Measurements from ENCODE around the gene PAN2. TPM values are rescaled to one million over a fixed set of nuclear protein-coding genes. Genes with fewer than 3 reads are reported as not detected.
A peak's percentile ranks its signal among the peaks of the same experiment; 100 is the strongest.

The PAN2 gene
- total and polyA plus RNA-seq, 4 donors = 22.4 to 68.2 (median 52.2) TPM

DNA sequence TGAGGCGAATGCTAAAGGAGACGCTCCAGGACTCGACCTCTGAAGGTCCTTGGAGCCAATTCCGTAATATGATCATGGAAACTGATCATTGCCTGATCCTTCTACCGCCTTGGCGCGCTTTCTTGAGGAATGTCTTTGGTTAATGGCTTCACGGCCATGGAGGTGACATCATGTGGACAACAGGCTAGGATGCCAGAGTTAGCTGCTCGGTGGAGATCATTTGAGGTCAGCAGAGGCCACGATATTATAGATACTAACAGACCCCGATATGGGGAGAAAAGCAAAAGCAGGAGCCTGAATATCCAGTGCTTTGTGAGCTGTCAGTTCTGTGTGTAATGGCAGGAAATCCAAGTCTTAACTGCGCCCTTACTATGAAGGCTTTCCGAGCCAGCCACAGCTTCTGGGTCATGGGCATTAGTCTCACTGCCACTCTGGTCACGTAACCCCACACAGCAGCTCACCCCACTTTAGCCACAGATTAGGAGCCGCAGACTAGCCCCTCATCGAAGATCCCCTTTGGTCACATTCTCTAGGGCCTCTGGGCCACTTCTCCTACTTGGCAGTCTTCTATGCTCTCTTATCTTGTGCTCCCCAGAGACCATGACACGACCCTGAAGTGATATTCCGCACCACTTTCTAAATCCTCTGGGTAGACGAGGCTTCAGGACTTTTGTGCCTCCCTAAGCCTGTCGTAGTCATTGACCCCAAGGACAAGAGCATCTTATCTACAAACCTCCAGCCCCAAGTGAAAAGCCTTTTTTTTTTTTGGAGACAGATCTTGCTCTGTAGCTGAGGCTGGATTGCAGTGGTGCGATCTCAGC, 32.9 kb downstream of the PAN2 start:
- DNase-seq = no peak
- H3K9ac ChIP-seq (ENCODE audit: insufficient read depth in 1 of 2, low read length in 2 of 2) = peak overlapping the region; percentile 51 to 80

DNA sequence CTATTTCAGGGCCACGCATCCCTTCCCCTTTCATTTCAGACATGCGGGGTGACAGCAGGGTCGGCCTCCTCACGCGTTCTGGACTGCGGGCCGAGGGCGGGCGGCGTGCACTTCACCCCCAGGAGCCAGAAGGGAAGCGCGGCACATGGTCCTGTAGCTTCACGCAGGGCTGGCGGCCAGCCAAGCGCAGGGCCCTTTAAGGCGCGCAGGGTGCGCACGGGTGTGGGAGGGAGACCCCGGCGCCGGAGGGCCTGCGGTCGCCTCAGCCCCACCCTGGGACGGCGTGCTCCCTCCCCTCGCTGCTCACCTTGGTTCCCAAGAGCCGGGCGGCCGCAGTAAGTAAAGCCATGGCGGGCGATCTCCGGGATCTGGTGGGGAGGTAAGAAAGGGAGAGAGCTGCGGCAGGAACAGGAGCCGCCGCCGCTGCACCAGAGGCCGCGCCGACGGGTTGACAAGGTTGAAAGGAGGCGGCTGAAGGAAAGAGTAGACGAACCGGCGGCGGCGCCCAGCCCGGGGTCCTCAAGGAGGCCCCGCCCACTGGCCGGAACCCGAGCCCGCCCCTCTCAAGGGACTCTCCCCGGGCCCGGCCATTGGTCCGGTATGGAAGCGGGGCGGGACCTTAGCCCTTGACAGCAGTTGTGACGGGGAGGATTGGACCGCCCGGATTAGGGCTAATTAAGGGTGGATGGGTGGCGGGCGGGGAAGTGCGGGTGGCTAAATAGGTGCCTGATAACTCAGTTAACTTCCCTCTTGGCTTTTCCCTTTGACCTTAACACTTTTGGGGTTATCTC, 33.8 kb downstream of the PAN2 start, which contains the start of gene CS:
CS (minus strand) TSS at position 478 of the 791 bp plus-strand sequence; CDS start at position 349, 129 bp downstream.
- WGBS, 2 donors = 0 to 1% methylated on average over 58 to 63 of the region's 63 CpGs

More for the DNA sequence above, 32.9 kb downstream of the PAN2 start:
- peaks cover 0 to 22% (median 13%) of the 10 kb centered on the region in 5 donors for H3K4me1 ChIP-seq (ENCODE audit: control insufficient read depth in 5 of 5, insufficient read depth in 5 of 5, low read length in 5 of 5)
- ATAC-seq (ENCODE audit: insufficient read depth, low FRiP score) = no peak
- H3K4me3 ChIP-seq = peak overlapping the region; percentile 28
- WGBS, 2 donors = 43 to 57% methylated on average over 21 of the region's 21 CpGs
- peak overlapping the region; percentile 82 to 96 for H3K27ac ChIP-seq (ENCODE audit: low read depth in 1 of 2, low read length in 1 of 2)
- H3K27me3 ChIP-seq (ENCODE audit: control insufficient read depth in 3 of 3, insufficient read depth in 3 of 3, low read length in 2 of 3) = no peaks in the 10 kb centered on the region
- H3K9me3 ChIP-seq (ENCODE audit: control insufficient read depth in 4 of 4, insufficient read depth in 3 of 4, low read length in 3 of 4) = no peaks in the 10 kb centered on the region
- peaks cover 0 to 21% (median 3%) of the 10 kb centered on the region in 4 donors for H3K36me3 ChIP-seq (ENCODE audit: control insufficient read depth in 4 of 4, insufficient read depth in 4 of 4, low read length in 4 of 4)
- TF ChIP-seq, protein P1, sequence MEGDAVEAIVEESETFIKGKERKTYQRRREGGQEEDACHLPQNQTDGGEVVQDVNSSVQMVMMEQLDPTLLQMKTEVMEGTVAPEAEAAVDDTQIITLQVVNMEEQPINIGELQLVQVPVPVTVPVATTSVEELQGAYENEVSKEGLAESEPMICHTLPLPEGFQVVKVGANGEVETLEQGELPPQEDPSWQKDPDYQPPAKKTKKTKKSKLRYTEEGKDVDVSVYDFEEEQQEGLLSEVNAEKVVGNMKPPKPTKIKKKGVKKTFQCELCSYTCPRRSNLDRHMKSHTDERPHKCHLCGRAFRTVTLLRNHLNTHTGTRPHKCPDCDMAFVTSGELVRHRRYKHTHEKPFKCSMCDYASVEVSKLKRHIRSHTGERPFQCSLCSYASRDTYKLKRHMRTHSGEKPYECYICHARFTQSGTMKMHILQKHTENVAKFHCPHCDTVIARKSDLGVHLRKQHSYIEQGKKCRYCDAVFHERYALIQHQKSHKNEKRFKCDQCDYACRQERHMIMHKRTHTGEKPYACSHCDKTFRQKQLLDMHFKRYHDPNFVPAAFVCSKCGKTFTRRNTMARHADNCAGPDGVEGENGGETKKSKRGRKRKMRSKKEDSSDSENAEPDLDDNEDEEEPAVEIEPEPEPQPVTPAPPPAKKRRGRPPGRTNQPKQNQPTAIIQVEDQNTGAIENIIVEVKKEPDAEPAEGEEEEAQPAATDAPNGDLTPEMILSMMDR (IDR thresholded peaks at IDR 0.05; ENCODE audit: control extremely low read depth, extremely low read depth) = no peak

DNA sequence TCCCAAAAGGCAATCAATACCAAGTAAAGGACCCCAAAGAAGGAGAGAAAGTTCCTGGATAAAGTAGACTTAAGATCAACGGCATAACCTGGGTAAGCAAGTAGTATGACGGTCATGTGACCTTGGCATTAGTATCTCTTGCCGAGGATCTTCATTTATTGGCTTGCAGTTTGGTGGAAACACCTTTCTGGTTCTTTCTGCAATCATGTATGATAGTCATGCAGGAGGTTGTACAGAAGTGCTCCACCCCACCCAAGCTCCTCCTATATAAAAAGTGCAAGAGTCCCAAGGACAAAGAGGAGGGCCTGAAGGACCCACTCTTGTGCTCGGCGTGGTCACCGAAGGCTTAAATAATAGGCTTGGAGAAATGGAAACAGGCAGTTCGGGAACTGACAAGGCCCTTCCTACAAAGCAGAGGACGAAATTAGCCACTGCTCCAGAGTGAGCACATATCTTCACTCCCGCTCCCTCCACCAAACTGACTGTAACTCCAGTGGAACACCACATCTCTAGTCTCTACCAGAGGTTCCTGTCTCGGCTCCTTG, 34.4 kb downstream of the PAN2 start:
- H3K9me3 ChIP-seq (ENCODE audit: control insufficient read depth in 4 of 4, insufficient read depth in 3 of 4, low read length in 3 of 4) = no peaks in the 10 kb centered on the region
- H3K4me1 ChIP-seq (ENCODE audit: control insufficient read depth in 5 of 5, insufficient read depth in 5 of 5, low read length in 5 of 5) = peaks cover 0 to 22% (median 13%) of the 10 kb centered on the region in 5 donors
- no peaks in the 10 kb centered on the region for H3K27me3 ChIP-seq (ENCODE audit: control insufficient read depth in 3 of 3, insufficient read depth in 3 of 3, low read length in 2 of 3)
- peaks cover 0 to 14% (median 3%) of the 10 kb centered on the region in 4 donors for H3K36me3 ChIP-seq (ENCODE audit: control insufficient read depth in 4 of 4, insufficient read depth in 4 of 4, low read length in 4 of 4)
- ATAC-seq (ENCODE audit: insufficient read depth, low FRiP score) = peak; percentile 8
- TF ChIP-seq, protein P1 (IDR thresholded peaks at IDR 0.05; ENCODE audit: control extremely low read depth, extremely low read depth) = no peak
- DNase-seq = no peak
- H3K4me3 ChIP-seq = peak overlapping the region; percentile 91
- H3K27ac ChIP-seq (ENCODE audit: low read depth in 1 of 2, low read length in 1 of 2) = peak overlapping the region; percentile 95 to 97
- H3K9ac ChIP-seq (ENCODE audit: insufficient read depth in 1 of 2, low read length in 2 of 2) = peak overlapping the region in 1 of 2 donors; percentile 73
- 0 to 1% methylated on average over 10 of the region's 10 CpGs for WGBS, 2 donors

More for the DNA sequence above, 33.8 kb downstream of the PAN2 start, which contains the start of gene CS:
- H3K27ac ChIP-seq (ENCODE audit: low read depth in 1 of 2, low read length in 1 of 2) = peak within 1 kb of the TSS; percentile 95 to 97
- TF ChIP-seq, protein P1 (IDR thresholded peaks at IDR 0.05; ENCODE audit: control extremely low read depth, extremely low read depth) = no peak
- H3K36me3 ChIP-seq (ENCODE audit: control insufficient read depth in 4 of 4, insufficient read depth in 4 of 4, low read length in 4 of 4) = peaks cover 0 to 17% (median 3%) of the 10 kb centered on the region in 4 donors
- peak within 1 kb of the TSS; percentile 91 for H3K4me3 ChIP-seq
- ATAC-seq (ENCODE audit: insufficient read depth, low FRiP score) (peak; percentile 99), DNase-seq (peak; percentile 98 to 99 (median 99))
- H3K9ac ChIP-seq (ENCODE audit: insufficient read depth in 1 of 2, low read length in 2 of 2) = peak within 1 kb of the TSS; percentile 51 to 80
- peaks cover 0 to 22% (median 13%) of the 10 kb centered on the region in 5 donors for H3K4me1 ChIP-seq (ENCODE audit: control insufficient read depth in 5 of 5, insufficient read depth in 5 of 5, low read length in 5 of 5)
- H3K27me3 ChIP-seq (ENCODE audit: control insufficient read depth in 3 of 3, insufficient read depth in 3 of 3, low read length in 2 of 3) = no peaks in the 10 kb centered on the region
- no peaks in the 10 kb centered on the region for H3K9me3 ChIP-seq (ENCODE audit: control insufficient read depth in 4 of 4, insufficient read depth in 3 of 4, low read length in 3 of 4)
